Measurements from ENCODE around the gene KRTAP5-3. TPM values are rescaled to one million over a fixed set of nuclear protein-coding genes. Genes with fewer than 3 reads are reported as not detected.
"Not testable (repeated sequence)": the region's sequence is repeated elsewhere in the genome, so short reads cannot be mapped to it uniquely, and the experiment has no call there.

KRTAP5-3 gene
- total RNA-seq, 1 experiment from 2014 or later = not detected

DNA sequence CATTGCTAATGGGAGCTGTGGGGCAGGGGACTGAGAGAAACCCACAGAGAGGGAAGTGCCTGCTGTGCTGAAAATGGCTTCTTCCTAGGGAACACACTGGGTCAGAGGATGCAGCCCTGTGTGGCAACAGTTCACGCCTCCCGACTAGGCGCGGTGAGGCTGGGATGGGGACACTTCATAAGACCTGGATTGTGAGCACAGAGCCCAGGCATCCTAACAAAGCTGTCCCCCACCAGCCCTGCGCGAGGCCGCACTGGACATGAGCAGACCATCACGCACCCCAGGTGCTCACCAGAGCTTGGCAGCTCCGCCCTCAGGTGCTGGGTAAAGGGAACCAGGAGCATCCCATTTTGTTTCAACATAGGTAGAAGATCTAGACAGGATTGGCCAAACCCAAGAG is 15.5 kb upstream of the KRTAP5-3 start:
- no peak overlapping the region for H3K4me3 Mint-ChIP-seq (ENCODE audit: unreplicated experiment)
- no peak for TF ChIP-seq CTCF (IDR thresholded peaks at IDR 0.05; ENCODE audit: unreplicated experiment)

GRCh38 chr11:1622086-1622485 is 13.8 kb upstream of the KRTAP5-3 start, which contains the start of gene KRTAP5-4:
TSS of gene KRTAP5-4 (minus strand) at chr11:1622138. CDS start at chr11:1622093, 45 bp downstream.
- no TSS peak for BruUV-seq (replicated peaks)
- no peaks in the 10 kb centered on the region for H3K4me1 Mint-ChIP-seq (ENCODE audit: insufficient read depth, unreplicated experiment)
- no peak within 1 kb of the TSS for H3K4me3 Mint-ChIP-seq (ENCODE audit: unreplicated experiment)
- intact Hi-C loops (cut with micrococcal nuclease) = no loop called here
- CTCF ChIA-PET = interaction anchor here (0.5 kb wide), 1 partner anchor 147 kb away, joined by 3 read pairs; no protein-coding TSS in a partner anchor
- no peak for DNase-seq (ENCODE audit: unreplicated experiment)
- no peak for TF ChIP-seq CTCF (IDR thresholded peaks at IDR 0.05; ENCODE audit: unreplicated experiment)
- POLR2A ChIA-PET = no interaction called here
- no peak within 1 kb of the TSS for H3K27ac Mint-ChIP-seq (ENCODE audit: low read depth, unreplicated experiment)
- H3K27me3 Mint-ChIP-seq (ENCODE audit: insufficient read depth, unreplicated experiment) = peaks cover 75% of the 10 kb centered on the region
- no peaks in the 10 kb centered on the region for H3K9me3 Mint-ChIP-seq (ENCODE audit: unreplicated experiment)
- H3K36me3 Mint-ChIP-seq (ENCODE audit: insufficient read depth, unreplicated experiment) = no peaks in the 10 kb centered on the region

More for the DNA sequence above, 15.5 kb upstream of the KRTAP5-3 start:
- no TSS peak for BruUV-seq (replicated peaks)
- no peaks in the 10 kb centered on the region for H3K4me1 Mint-ChIP-seq (ENCODE audit: insufficient read depth, unreplicated experiment)
- intact Hi-C loops (cut with micrococcal nuclease) = no loop called here
- ChIA-PET CTCF (interaction anchor here (0.6 to 2.1 kb wide), 3 partner anchors 10 to 70 kb away, joined by 4 to 10 read pairs (median 4); no protein-coding TSS in a partner anchor), POLR2A (no interaction called here)
- DNase-seq (ENCODE audit: unreplicated experiment) = no peak
- H3K27me3 Mint-ChIP-seq (ENCODE audit: insufficient read depth, unreplicated experiment) = peaks cover 68% of the 10 kb centered on the region
- H3K36me3 Mint-ChIP-seq (ENCODE audit: insufficient read depth, unreplicated experiment) = no peaks in the 10 kb centered on the region
- no peaks in the 10 kb centered on the region for H3K9me3 Mint-ChIP-seq (ENCODE audit: unreplicated experiment)
- H3K27ac Mint-ChIP-seq (ENCODE audit: low read depth, unreplicated experiment) = no peak overlapping the region

DNA sequence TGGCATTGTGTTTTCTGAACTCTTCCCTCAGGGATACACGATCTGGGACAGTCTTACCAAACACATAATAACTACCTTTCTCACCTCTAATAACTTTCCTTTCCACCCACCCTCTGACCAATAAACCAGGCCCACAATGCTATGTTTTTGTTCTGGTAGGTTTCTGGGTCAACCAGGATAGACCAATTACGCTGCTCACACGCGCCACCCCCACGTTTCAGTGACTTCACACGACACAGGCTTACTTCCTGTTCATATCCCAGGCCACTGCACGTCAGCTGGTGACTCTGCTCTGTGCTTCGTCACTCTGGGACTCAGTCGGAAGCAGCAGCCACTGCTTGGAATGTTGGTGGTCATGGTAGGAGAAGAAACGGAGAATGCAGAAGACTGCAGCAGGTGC is 11.2 kb upstream of the KRTAP5-3 start:
- BruUV-seq (replicated peaks) = no TSS peak
- Mint-ChIP-seq H3K4me1 (ENCODE audit: insufficient read depth, unreplicated experiment) (no peaks in the 10 kb centered on the region), H3K4me3 (ENCODE audit: unreplicated experiment) (no peak overlapping the region), H3K27ac (ENCODE audit: low read depth, unreplicated experiment) (no peak overlapping the region), H3K36me3 (ENCODE audit: insufficient read depth, unreplicated experiment) (no peaks in the 10 kb centered on the region), H3K9me3 (ENCODE audit: unreplicated experiment) (no peaks in the 10 kb centered on the region), H3K27me3 (ENCODE audit: insufficient read depth, unreplicated experiment) (peaks cover 75% of the 10 kb centered on the region)
- CTCF ChIA-PET = interaction anchor here (0.6 to 1.5 kb wide), 3 partner anchors 20 to 532 kb away, joined by 3 to 9 read pairs (median 7); no protein-coding TSS in a partner anchor
- intact Hi-C loops (cut with micrococcal nuclease) = no loop called here
- no peak for DNase-seq (ENCODE audit: unreplicated experiment)
- no peak for TF ChIP-seq CTCF (IDR thresholded peaks at IDR 0.05; ENCODE audit: unreplicated experiment)
- POLR2A ChIA-PET = no interaction called here

DNA sequence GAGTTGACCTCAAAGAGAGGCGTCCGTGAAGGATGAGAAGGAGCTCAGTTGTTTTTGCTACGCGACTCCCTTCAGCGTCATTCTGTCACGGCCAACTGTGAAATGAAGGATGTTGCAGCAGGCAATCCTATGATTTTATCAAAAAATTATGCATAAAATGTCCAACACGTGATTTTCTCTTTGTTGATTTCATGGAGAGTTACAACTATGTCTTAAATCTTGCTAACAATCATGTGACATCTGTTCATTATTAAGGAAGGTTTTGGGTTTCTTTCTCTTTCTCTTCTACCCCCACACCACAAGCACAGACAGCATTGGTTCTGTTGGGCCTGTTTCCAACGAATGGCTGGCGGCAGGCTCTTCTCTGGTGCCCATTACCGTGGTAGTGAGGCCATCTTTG is 10.0 kb upstream of the KRTAP5-3 start:
- Mint-ChIP-seq H3K27ac (ENCODE audit: low read depth, unreplicated experiment) (no peak overlapping the region), H3K36me3 (ENCODE audit: insufficient read depth, unreplicated experiment) (no peaks in the 10 kb centered on the region), H3K4me3 (ENCODE audit: unreplicated experiment) (no peak overlapping the region), H3K27me3 (ENCODE audit: insufficient read depth, unreplicated experiment) (peaks cover 76% of the 10 kb centered on the region), H3K4me1 (ENCODE audit: insufficient read depth, unreplicated experiment) (no peaks in the 10 kb centered on the region), H3K9me3 (ENCODE audit: unreplicated experiment) (no peaks in the 10 kb centered on the region)
- CTCF ChIA-PET = interaction anchor here (0.8 to 1.0 kb wide), 5 partner anchors 10 to 43 kb away, joined by 3 to 7 read pairs (median 3); no protein-coding TSS in a partner anchor
- no peak for TF ChIP-seq CTCF (IDR thresholded peaks at IDR 0.05; ENCODE audit: unreplicated experiment)
- BruUV-seq (replicated peaks) = no TSS peak
- DNase-seq (ENCODE audit: unreplicated experiment) = no peak
- intact Hi-C loops (cut with micrococcal nuclease) = no loop called here
- POLR2A ChIA-PET = interaction anchor here (0.6 kb wide), 1 partner anchor 8 kb away, joined by 3 read pairs; no protein-coding TSS in a partner anchor

- CTCF ChIA-PET = interaction anchor here (1.2 kb wide), 1 partner anchor 13 kb away, joined by 3 read pairs; no protein-coding TSS in a partner anchor
- H3K4me3 Mint-ChIP-seq (ENCODE audit: unreplicated experiment); H3K4me1 Mint-ChIP-seq (ENCODE audit: insufficient read depth, unreplicated experiment); H3K9me3 Mint-ChIP-seq (ENCODE audit: unreplicated experiment); H3K27ac Mint-ChIP-seq (ENCODE audit: low read depth, unreplicated experiment); DNase-seq (ENCODE audit: unreplicated experiment); H3K36me3 Mint-ChIP-seq (ENCODE audit: insufficient read depth, unreplicated experiment); BruUV-seq (replicated peaks); POLR2A ChIA-PET; intact Hi-C loops (cut with micrococcal nuclease): not testable (repeated sequence)
- peaks cover 48% of the 10 kb centered on the region for H3K27me3 Mint-ChIP-seq (ENCODE audit: insufficient read depth, unreplicated experiment)
These were observed 362 bp downstream of the KRTAP5-3 start for GRCh38 chr11:1607901-1608300.

- DNase-seq (ENCODE audit: unreplicated experiment); H3K36me3 Mint-ChIP-seq (ENCODE audit: insufficient read depth, unreplicated experiment); POLR2A ChIA-PET; H3K9me3 Mint-ChIP-seq (ENCODE audit: unreplicated experiment); H3K27ac Mint-ChIP-seq (ENCODE audit: low read depth, unreplicated experiment); intact Hi-C loops (cut with micrococcal nuclease); H3K4me1 Mint-ChIP-seq (ENCODE audit: insufficient read depth, unreplicated experiment); BruUV-seq (replicated peaks); H3K4me3 Mint-ChIP-seq (ENCODE audit: unreplicated experiment): not testable (repeated sequence)
- H3K27me3 Mint-ChIP-seq (ENCODE audit: insufficient read depth, unreplicated experiment) = peaks cover 54% of the 10 kb centered on the region
- CTCF ChIA-PET = interaction anchor here (1.2 kb wide), 1 partner anchor 12 kb away, joined by 3 read pairs; no protein-coding TSS in a partner anchor
These were observed 962 bp downstream of the KRTAP5-3 start for GRCh38 chr11:1607156-1607845.

Data from MCF 10A (cell line).